Suprapubic skin (tissue), 3 donors: ENCODE results near the gene VPS39.

Source experiments
- CTCF ChIP-seq, 2 donors: fragments of 200-600 bp in 1 of 2; fragments of 450-650 bp in 1 of 2; sonication (generic) in 1 of 2; IDR thresholded peaks; one replicate each; pipeline ENCODE4 v1.5.1; 2016 to 2019; ENCODE audit warnings: antibody characterized with exemption in 2 of 2, mild to moderate bottlenecking in 1 of 2, moderate library complexity in 1 of 2
- EP300 ChIP-seq: sonication (generic); formaldehyde crosslinking; IDR thresholded peaks from one replicate; pipeline ENCODE4 v1.6.1; 2017; ENCODE audit warnings: antibody characterized with exemption

- TF ChIP-seq CTCF (IDR thresholded peaks at IDR 0.05): no peak
- no peak for TF ChIP-seq EP300
Measured at GRCh38 chr15:42157981-42158765, 49.9 kb downstream of the VPS39 start.
